Stimulated activated CD4-positive, alpha-beta T cell treated with anti-CD3 and anti-CD28 coated beads, Interleukin-1b, Interleukin-23, amount 100 ng/mL, for 24 hours (primary cell): ENCODE results near the gene TLR3.

Source experiments
- DNase-seq, 4 experiments: peaks; one replicate each; pipeline ENCODE4 v3.0.0-alpha.2; 2020; ENCODE audit warnings: low read depth in 4 of 4, low spot score in 1 of 4

Gene TLR3

DNA sequence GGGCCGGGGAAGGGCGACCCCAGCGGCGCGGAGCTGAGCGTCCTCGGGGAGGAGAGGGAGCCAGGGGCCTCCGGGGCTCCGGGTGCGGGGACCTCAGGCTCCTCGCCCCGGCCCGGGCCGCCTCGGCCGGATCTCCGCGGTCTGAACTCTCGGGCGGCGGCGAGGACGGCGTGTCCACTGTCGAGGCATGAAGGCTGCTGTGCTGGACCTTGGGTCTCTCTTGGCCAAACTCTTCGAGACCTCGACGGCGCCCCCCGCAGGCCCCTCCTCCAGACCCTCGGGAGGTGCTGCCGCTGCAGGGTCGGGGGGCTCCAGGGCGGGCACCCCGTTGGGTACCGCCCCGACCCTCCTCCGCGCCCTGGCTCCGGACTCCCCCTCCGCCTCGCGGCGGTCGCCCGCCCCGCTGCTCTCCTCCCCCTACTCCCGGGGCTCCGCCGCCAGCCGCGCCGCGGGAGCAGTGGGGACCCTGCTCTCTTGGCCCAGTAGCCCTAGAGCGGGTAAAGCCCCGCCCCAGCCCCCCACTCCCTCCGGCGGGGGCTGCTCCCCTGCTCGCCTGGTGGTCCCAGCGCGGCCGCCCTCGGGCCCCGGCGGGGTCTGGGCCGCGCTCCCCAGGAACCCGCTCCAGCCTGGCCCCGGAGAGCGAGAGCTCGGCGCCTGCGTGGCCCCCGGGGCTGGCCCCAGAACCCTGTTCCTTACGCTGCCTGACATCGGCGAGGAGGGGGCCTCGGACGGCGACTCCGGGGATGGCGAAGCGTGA, 36.1 kb downstream of the TLR3 start:
- no peak for DNase-seq

DNA sequence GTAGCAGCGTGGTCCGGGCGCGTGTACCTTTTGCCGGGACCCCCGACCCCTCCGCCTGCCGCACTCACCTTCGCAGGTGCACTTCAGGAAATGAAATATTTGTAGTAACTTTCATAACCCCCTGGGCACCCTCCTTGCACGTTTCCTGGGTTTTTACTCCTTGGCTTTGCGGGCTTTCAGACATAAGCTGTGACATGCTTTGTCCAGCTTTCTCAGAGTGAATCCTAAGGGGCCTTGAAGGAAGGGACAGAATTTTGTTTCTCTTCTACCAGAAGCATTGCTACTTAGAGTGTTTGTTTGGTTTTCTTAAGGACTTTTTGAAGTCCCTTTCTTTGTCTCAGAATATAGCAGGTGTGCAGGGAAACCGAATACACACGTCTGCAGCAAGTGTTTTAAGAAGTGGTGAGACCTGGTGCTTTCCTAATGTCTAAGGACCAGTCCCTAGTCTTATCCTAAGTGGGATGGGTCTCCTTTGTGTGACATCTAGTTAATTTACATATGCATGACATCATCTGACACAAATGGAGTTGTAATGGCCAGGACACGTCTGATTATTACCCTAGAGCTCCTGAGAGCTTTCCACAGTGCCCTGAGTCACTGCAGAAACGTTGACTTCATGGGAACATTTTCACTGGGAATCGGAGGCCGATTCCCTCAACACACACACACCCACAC, 36.8 kb downstream of the TLR3 start:
- no peak for DNase-seq

DNA sequence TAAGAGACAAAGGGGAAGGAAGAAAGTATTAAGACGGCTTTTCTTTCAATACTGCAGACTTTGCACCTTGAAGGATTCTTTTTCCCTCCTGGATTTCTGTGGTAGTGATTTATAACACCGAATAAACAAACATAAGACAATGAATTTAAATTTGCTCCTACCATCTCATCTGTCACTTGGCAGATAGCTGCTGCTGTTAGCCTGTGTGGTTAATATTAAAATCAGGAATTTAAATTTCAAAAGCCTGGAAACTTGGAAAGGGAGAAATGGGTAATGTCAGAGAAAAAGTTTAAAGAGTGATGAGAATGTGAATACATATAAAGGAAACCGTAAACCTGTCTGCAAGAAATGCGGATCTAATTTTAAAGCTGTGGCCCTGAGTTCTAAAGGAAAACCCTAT, 39.0 kb downstream of the TLR3 start:
- no peak for DNase-seq

DNA sequence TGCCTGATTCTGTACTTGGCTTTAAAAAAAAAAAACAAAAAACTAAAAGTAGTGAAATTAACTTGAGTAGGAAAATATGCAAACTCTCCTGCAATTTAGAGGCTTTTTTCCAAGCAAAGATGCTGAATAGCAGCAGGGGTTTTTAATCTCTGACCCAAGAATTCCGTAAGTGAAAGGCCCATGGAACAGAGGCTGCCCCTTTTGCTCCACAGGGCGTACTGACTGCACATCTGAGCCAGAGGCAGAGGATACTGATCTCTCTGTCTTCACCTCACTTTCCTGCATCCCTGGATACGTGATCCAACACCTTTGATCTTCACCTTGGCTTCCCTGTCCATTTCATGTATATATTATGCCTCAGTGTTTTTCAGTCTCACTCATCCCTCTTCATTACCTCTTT, 39.4 kb downstream of the TLR3 start:
- DNase-seq = no peak

DNA sequence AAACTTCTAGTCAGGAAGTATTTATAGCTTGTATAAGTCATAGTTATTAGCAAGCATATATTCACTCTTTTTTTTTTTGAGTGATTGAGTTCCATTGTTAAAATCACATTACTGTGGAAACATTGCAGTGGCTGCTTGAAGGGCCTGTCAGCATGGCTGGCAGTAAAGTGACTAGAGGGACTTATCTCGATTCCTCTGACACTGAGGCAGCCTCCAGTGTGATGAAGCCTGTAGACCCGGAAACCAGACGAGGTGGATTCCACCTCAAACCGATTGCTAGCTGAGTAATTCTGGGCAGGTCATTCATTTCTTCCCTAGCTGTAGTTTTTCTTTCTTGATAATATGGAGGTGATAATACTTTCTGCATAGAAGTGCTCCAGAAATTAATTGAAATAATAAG, 40.3 kb downstream of the TLR3 start:
- DNase-seq = no peak

DNA sequence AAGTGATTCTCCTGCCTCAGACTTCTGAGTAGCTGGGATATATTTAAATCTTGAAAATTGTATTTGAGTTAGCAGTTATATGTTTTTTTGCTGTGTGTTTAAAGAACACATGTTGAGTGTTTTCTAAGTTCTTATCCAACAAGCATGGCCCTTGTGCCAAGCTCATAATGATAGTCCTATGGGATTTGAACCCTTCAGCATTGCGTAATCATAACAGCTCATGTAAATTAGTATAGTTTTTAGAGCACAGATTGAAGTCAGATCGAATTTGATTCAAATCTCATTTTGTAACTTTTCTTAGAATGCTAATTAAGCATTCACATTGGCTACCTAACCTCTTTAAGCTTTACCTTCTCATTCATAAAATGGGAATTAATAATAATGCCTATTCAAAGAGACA, 47.7 kb downstream of the TLR3 start:
- no peak for DNase-seq

DNA sequence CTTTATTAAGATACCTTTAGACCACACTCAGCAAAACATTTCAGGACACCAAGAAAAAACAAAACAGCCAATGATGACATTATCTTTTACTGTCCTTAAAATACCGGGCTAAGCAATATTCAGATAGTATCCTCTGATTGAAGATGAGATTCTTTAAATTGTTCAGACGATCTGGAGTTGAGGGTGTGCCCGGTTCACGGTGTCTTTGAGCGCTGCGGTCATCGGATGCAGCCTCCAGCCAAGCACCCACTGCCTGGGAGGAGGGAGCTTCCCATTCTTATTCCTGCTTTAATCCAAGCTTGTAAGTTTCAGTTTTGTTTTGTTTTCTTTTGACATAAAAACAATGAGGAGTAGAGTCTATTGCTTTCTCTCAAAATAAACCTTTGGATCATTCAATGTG, 49.6 kb downstream of the TLR3 start:
- no peak for DNase-seq

DNA sequence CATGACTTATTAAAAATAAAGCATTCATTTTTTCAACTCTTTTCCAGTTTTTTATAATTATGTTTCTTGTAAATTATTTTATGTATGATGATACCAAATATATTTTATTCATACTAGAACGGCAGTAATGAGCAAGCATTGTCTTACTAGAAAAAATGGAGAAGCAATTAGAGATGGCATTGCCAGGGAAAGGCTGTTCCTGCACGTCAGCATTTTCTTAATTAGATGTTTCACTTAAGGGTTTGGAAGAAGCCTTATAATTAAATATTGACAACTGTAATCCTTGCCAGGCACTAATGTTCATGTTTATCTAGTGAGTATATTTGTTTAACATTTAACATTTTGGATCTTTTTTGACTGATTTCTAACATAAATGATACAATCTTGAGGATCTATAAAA, 52.1 kb downstream of the TLR3 start:
- no peak for DNase-seq

DNA sequence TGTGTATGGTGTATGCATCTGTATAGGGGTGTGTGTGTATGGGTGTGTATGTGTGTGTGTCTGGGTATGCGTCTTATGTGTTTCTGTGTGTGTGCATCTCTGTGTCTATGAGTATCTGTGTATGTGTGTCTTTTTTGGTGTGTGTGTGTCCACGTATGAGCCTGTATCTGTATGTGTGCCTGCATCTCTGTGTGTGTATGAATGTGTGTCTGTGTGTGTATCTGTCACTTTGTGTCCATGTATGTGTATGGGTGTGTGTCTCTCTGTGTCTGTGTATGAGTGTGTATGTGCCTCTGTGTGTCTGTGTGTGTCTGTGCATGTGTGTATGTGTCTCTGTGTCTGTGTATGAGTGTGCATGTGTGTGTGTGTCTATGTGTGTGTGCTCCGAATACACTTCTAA, 59.9 kb downstream of the TLR3 start:
- no peak for DNase-seq

DNA sequence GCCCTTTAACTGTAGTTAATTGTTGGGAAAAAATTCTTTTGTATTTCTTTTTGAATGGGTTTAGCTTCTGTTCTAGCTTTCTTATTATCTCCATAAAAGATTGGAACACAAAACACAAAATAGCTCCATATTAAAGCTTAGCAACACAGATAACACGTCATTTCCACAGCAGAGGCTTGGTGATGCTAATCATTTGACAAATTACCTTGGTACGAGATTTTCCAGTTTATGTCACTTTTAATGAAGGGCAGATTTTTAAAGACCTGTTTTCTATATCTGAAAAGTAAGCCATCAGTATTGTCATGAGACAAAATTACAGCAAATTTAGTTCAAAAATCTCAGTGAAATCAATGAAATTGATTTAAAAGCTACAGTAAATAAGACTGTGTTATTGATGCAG, 63.0 kb downstream of the TLR3 start:
- DNase-seq = no peak

DNA sequence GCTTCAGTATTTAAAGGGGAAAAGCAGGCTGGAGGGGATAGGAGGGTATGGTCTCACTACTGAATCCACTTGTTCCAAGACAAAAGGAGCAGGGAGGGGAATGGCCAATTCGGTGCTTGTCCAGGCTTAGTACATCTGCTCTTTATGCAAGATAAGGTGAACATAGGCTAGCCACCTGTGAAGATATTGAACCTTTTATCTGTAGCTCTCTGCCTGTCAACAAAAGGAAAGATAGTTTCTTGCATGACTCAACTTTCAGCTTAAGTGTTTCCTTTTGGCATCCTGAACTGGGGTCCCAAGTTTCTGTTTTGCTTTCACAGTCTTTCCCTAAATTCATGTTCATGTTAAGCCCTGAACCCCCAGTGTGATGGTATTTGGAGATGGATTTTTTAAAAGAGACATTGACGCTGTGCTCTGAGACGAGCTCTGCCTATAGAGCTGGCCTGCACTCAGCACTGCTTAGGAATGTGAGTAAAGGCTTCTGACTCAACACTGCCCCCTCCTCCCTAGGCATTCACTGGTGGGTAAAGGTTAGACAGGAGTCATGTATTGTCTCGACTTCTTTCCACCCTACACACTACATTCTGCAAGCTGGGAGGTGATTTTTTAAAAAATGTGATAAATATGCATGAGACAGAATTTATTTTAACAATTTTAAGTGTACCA, 63.8 kb downstream of the TLR3 start:
- no peak for DNase-seq

DNA sequence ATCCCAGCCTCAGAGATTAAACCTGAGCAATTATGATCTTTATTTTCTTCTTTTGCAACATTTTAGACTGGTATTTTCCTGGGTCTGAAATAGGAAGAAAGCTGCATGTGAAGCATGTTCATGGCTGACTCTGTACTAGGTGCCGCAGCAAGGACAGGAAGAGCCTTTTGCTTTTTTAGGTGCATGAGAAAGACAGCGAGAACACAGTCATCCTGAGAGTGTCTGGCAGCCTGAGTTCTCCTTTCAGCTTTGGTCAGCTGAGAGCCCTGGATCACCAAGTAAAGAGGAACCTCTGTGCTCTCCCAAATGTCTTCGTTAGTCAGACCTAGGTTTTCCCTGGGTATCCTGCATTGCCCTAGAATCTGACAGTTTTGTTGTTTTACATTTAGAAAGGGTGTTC, 65.3 kb downstream of the TLR3 start:
- no peak for DNase-seq

DNA sequence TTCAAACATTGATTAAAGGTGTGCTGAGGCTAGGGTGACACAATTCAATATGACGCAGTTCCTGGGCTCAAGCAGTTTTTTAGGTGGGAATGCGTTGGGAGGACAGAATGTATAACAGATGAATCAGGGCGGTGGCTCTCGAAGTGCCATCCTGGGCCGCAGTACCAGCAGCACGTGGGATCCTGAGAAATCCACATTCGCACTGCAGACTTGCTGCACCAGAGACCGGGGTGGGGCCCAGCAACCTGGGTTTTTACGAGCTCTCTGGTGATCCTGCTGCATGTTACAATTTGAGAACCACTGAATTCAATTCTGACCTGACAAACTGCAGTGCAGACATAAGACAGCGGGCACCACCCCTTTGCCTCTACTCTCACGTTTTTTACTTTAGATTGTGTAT, 65.9 kb downstream of the TLR3 start:
- DNase-seq = no peak

DNA sequence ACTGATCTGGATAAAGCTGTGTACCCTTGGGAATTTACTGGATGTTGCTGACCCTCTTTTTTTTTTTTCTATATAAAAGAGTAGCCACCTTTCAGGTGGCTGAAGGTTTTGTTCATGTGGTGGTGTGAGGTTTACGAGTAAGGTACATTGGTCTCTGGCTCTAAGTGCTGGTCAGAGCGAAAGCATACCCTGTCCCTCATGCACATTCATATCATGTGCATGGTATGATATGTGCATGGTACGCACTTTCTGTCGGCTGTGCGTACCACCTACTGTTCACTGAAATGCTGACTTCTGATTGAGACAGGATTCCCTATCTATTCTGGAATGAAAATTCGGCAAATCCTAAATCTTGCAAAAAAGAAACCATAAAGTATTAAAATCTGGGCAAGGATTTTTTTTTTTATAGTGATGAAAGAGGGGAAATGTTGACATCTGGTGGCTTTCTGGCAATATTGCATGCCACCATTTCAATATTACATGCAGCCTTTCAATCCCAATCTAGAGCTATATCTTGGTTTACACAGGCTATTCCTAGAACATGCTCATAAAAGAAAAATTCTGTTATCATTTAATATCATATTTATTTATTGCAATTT, 68.3 kb downstream of the TLR3 start:
- no peak for DNase-seq
